Panc1 (cell line): ENCODE data around the gene PDE10A. TPM values are rescaled to one million over a fixed set of nuclear protein-coding genes. Genes with fewer than 3 reads are reported as not detected.

Source experiments
- ATAC-seq: fragments of 200-7000 bp; cut with Tn5 transposase; 2 replicates; pipeline ENCODE4 v1.9.1; 2020; ENCODE audit warnings: mild to moderate bottlenecking, moderate library complexity
- BruUV-seq: library from RNA; stranded (reverse); fragments of 400-500 nt; replicated peaks from 2 replicates; lab custom pipeline; 2021; lab: Mats Ljungman, UMichigan
- CTCF ChIA-PET: fragments of 300-600 bp; sonication (Branson Sonifier 250); formaldehyde crosslinking; loops from one replicate; lab custom pipeline; 2022; ENCODE audit warnings: antibody characterized with exemption; lab: Charles Lee
- POLR2A ChIA-PET: fragments of 300-600 bp; sonication (Branson Sonifier 250); formaldehyde crosslinking; loops from one replicate; lab custom pipeline; 2022; ENCODE audit warnings: antibody characterized with exemption; lab: Charles Lee
- DNase-seq: peaks from one replicate; pipeline ENCODE4 v3.0.0-alpha.2; 2010; ENCODE audit warnings: low read depth, low spot score
- H3K27ac ChIP-seq: 2 replicates; pipeline ENCODE4 v1.5.1; 2011; ENCODE audit warnings: mild to moderate bottlenecking, low read length, inconsistent platforms
- H3K27me3 ChIP-seq: fragments of 200-500 bp; sonication (Bioruptor generic); 2 replicates; pipeline ENCODE4 v1.6.0; 2014; ENCODE audit warnings: low read length, inconsistent platforms; ENCODE audit not compliant: control insufficient read depth, insufficient read depth
- H3K36me3 ChIP-seq: fragments of 200-500 bp; sonication (Bioruptor generic); 2 replicates; pipeline ENCODE4 v1.5.1; 2014; ENCODE audit warnings: inconsistent platforms, mild to moderate bottlenecking, low read length, moderate library complexity; ENCODE audit not compliant: control insufficient read depth, insufficient read depth
- H3K4me1 ChIP-seq: 2 replicates; pipeline ENCODE4 v1.5.1; 2011; ENCODE audit warnings: inconsistent platforms, mild to moderate bottlenecking, low read length, moderate library complexity; ENCODE audit not compliant: control insufficient read depth, insufficient read depth
- H3K4me3 ChIP-seq, 2 experiments: 2 replicates each; pipeline ENCODE4 v1.5.1; 2011 to 2012; ENCODE audit warnings: low read depth in 2 of 2, low read length in 2 of 2, mild to moderate bottlenecking in 2 of 2, inconsistent platforms in 1 of 2, moderate library complexity in 1 of 2
- H3K9me3 ChIP-seq: fragments of 200-500 bp; sonication (Bioruptor generic); 2 replicates; pipeline ENCODE4 v1.5.1; 2014; ENCODE audit warnings: low read depth, mild to moderate bottlenecking, inconsistent platforms, low read length, moderate library complexity; ENCODE audit not compliant: control insufficient read depth, insufficient read depth
- CTCF ChIP-seq: fragments of 450-650 bp; IDR thresholded peaks from 2 replicates; pipeline ENCODE4 v1.5.1; 2017; ENCODE audit warnings: mild to moderate bottlenecking
- POLR2AphosphoS5 ChIP-seq: IDR thresholded peaks from 2 replicates; pipeline ENCODE4 v1.6.1; 2012; ENCODE audit warnings: mild to moderate bottlenecking, low read depth, low read length, moderate library complexity
- REST ChIP-seq, 2 experiments: IDR thresholded peaks; 2 replicates each; pipeline ENCODE4 v1.6.1; 2011 to 2012; ENCODE audit warnings: low read depth in 2 of 2, control low read depth in 1 of 2, low read length in 1 of 2, mild to moderate bottlenecking in 1 of 2, moderate library complexity in 1 of 2; ENCODE audit not compliant: insufficient read depth in 1 of 2
- SIN3A ChIP-seq: IDR thresholded peaks from 2 replicates; pipeline ENCODE4 v1.6.1; 2012; ENCODE audit warnings: low read depth, mild to moderate bottlenecking, low read length, moderate library complexity, borderline replicate concordance; ENCODE audit not compliant: insufficient read depth
- TCF7L2 ChIP-seq: IDR thresholded peaks from 2 replicates; pipeline ENCODE4 v1.6.1; 2011; ENCODE audit warnings: mild to moderate bottlenecking, low read depth, low read length, inconsistent platforms
- in situ Hi-C: cut with HindIII; loops from 2 replicates; pipeline ENCODE4 v1.10.0; 2016; ENCODE audit warnings: low sequenced_read_pairs, low pct_unique_long_range_greater_than_20kb
- intact Hi-C: fragments of 100-400 bp; cut with micrococcal nuclease; formaldehyde crosslinking; loops from one replicate; pipeline ENCODE4 v1.10.0; 2022; ENCODE audit not compliant: unreplicated experiment
- total RNA-seq: library from RNA; stranded (reverse); gene quantifications from one replicate; pipeline ENCODE4 v1.2.1, GENCODE V29; 2021; ENCODE audit not compliant: unreplicated experiment

The PDE10A gene
- total RNA-seq, 1 experiment from 2014 or later = 27.8 TPM

GRCh38 chr6:165441181-165441580 is 221.9 kb downstream of the PDE10A start:
- in situ Hi-C loops (no loop called here), intact Hi-C loops (loop anchor here (2.0 to 5.0 kb wide), 2 partner anchors 221 to 410 kb away; partner anchors contain the start of gene PDE10A)

GRCh38 chr6:165439928-165440554 is 223.0 kb downstream of the PDE10A start:
- DNase-seq = peak; percentile 52
- Histone ChIP-seq H3K27ac (no peak overlapping the region), H3K27me3 (no peaks in the 10 kb centered on the region), H3K36me3 (no peaks in the 10 kb centered on the region; the same call in 1 of the 2 replicates), H3K4me1 (peaks cover 4% of the 10 kb centered on the region), H3K4me3 (no peak overlapping the region), H3K9me3 (no peaks in the 10 kb centered on the region)
- ChIA-PET CTCF (interaction anchor here (0.6 to 2.2 kb wide), 11 partner anchors 128 to 410 kb away, joined by 3 to 16 read pairs (median 4); no protein-coding TSS in a partner anchor), POLR2A (interaction anchor here (0.6 kb wide), 1 partner anchor 332 kb away, joined by 4 read pairs; no protein-coding TSS in a partner anchor)
- intact Hi-C loops (loop anchor here (2.0 to 5.0 kb wide), 2 partner anchors 222 to 411 kb away; partner anchors contain the start of gene PDE10A), in situ Hi-C loops (no loop called here)
- BruUV-seq = no TSS peak
- peak; percentile 83 for ATAC-seq
- TF ChIP-seq CTCF = peak; percentile 65; the same call in 1 of the 2 replicates
- no peak for TF ChIP-seq REST (IDR thresholded peaks at IDR 0.05; ENCODE audit: insufficient read depth in 1 of 2, low read depth in 2 of 2, low read length in 1 of 2)
- no peak for TF ChIP-seq POLR2AphosphoS5
- no peak for TF ChIP-seq SIN3A

More at GRCh38 chr6:165441181-165441580, 221.9 kb downstream of the PDE10A start:
- BruUV-seq = no TSS peak
- POLR2A ChIA-PET = no interaction called here
- Histone ChIP-seq H3K27me3 (no peaks in the 10 kb centered on the region), H3K4me3 (no peak overlapping the region), H3K4me1 (peaks cover 4% of the 10 kb centered on the region), H3K9me3 (no peaks in the 10 kb centered on the region), H3K36me3 (no peaks in the 10 kb centered on the region; the same call in 1 of the 2 replicates), H3K27ac (no peak overlapping the region)
- CTCF ChIA-PET = interaction anchor here (0.6 to 2.2 kb wide), 2 partner anchors 409 to 426 kb away, joined by 3 to 16 read pairs; no protein-coding TSS in a partner anchor
- no peak for TF ChIP-seq POLR2AphosphoS5
- no peak for TF ChIP-seq REST (IDR thresholded peaks at IDR 0.05; ENCODE audit: insufficient read depth in 1 of 2, low read depth in 2 of 2, low read length in 1 of 2)
- TF ChIP-seq SIN3A = no peak
- no peak for TF ChIP-seq TCF7L2
- no peak for TF ChIP-seq CTCF
- ATAC-seq (no peak), DNase-seq (no peak)
